Erythroblast (primary cell): ENCODE results near the gene RADIL.

Source experiments
- GATA1 ChIP-seq: IDR thresholded peaks from 2 replicates; pipeline ENCODE4 v1.6.1; 2011; ENCODE audit warnings: low read depth, mild to moderate bottlenecking, control low read depth, low read length, moderate library complexity
- POLR2A ChIP-seq: IDR thresholded peaks from 2 replicates; pipeline ENCODE4 v1.6.1; 2011; ENCODE audit warnings: mild to moderate bottlenecking, low read length

DNA sequence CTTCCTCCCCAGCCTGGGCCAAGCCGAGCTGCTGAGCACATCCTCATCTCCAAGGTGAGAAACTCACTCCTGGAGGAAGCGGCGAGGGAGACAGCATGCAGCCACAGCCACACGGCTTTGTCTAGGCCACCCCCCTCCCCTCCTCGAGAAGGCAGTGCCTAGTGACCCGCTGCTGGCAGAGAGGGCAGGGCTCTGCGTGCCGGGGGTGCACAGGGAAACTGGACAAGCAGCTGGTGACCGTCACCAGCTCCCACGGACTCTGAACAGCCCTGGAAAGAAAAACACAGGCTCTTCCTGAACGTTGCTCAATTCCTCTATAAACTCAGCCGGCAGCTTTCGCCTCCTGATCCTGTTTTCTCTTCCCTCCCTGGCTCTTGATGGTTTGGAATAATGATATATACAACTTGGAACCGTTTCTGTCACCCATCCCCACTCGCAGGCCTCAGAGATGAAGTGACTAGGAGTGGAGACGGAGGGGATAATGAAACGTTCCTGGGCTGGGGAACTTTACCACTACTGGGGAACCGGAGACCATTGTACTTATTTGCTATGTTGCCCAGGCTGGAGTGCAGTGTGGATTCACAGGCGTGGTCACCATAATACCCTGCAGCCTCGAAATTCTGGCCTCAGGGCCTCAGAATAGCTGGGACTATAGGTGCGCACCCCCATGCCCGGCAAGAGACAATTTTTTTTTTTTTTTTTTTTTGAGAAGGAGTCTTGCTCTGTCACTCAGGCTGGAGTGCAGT, 41.0 kb downstream of the RADIL start:
- no peak for TF ChIP-seq POLR2A
- no peak for TF ChIP-seq GATA1
